Keratinocyte (primary cell): Measurements from ENCODE around the gene FAM53B. TPM values are rescaled to one million over a fixed set of nuclear protein-coding genes. Genes with fewer than 3 reads are reported as not detected.

ENCODE experiments used
- DNase-seq: peaks from one replicate; pipeline ENCODE4 v3.0.0-alpha.2; 2011; ENCODE audit warnings: low read depth, missing footprints, low spot score
- FAIRE-seq: peaks from 2 replicates; lab custom pipeline; 2011; peaks lifted over from hg19 to GRCh38; lab: Jason Lieb, UNC
- H2AFZ ChIP-seq: 2 replicates; pipeline ENCODE4 v1.6.0; 2012; ENCODE audit warnings: low read length, control low read depth, inconsistent platforms; ENCODE audit not compliant: control insufficient read depth
- H3K27ac ChIP-seq: 2 replicates; pipeline ENCODE4 v1.5.1; 2011; ENCODE audit warnings: low read length; ENCODE audit not compliant: control insufficient read depth, insufficient read depth
- H3K27me3 ChIP-seq: 3 replicates; pipeline ENCODE4 v1.6.0; 2011; ENCODE audit warnings: low read length; ENCODE audit not compliant: control insufficient read depth, insufficient read depth; ENCODE audit errors: extremely low read depth
- H3K36me3 ChIP-seq, 2 experiments: 2 replicates in 1 of 2; 3 replicates in 1 of 2; pipeline ENCODE4 v1.5.1; 2011; ENCODE audit warnings: low read length in 2 of 2, mild to moderate bottlenecking in 1 of 2; ENCODE audit not compliant: control insufficient read depth in 2 of 2, insufficient read depth in 2 of 2; ENCODE audit errors: extremely low read depth in 1 of 2
- H3K4me1 ChIP-seq: 3 replicates; pipeline ENCODE4 v1.5.1; 2011; ENCODE audit warnings: low read length; ENCODE audit not compliant: control insufficient read depth, insufficient read depth; ENCODE audit errors: extremely low read depth
- H3K4me2 ChIP-seq: 3 replicates; pipeline ENCODE4 v1.6.0; 2011; ENCODE audit warnings: low read depth, low read length; ENCODE audit not compliant: control insufficient read depth, insufficient read depth; ENCODE audit errors: extremely low read depth
- H3K4me3 ChIP-seq, 3 experiments: fragments of 200-600 bp in 1 of 3; sonication (generic) in 1 of 3; 2 replicates in 2 of 3; 3 replicates in 1 of 3; pipeline ENCODE4 v1.5.1; 2011 to 2016; ENCODE audit warnings: low read length in 3 of 3, mild to moderate bottlenecking in 3 of 3, control low read depth in 2 of 3, inconsistent platforms in 1 of 3, low read depth in 1 of 3, mixed read lengths in 1 of 3, mixed run types in 1 of 3, moderate library complexity in 1 of 3; ENCODE audit not compliant: control insufficient read depth in 2 of 3, insufficient read depth in 2 of 3; ENCODE audit errors: extremely low read depth in 1 of 3
- H3K79me2 ChIP-seq: 2 replicates; pipeline ENCODE4 v1.6.0; 2012; ENCODE audit warnings: low read length; ENCODE audit not compliant: control insufficient read depth, insufficient read depth
- H3K9ac ChIP-seq: 3 replicates; pipeline ENCODE4 v1.6.0; 2011; ENCODE audit warnings: low read length; ENCODE audit not compliant: control insufficient read depth, insufficient read depth; ENCODE audit errors: extremely low read depth
- H3K9me1 ChIP-seq: 3 replicates; pipeline ENCODE4 v1.6.0; 2011; ENCODE audit warnings: low read length; ENCODE audit not compliant: control insufficient read depth, insufficient read depth; ENCODE audit errors: extremely low read depth
- H3K9me3 ChIP-seq: 2 replicates; pipeline ENCODE4 v1.5.1; 2012; ENCODE audit warnings: low read depth, low read length; ENCODE audit not compliant: control insufficient read depth
- H4K20me1 ChIP-seq: 3 replicates; pipeline ENCODE4 v1.6.0; 2011; ENCODE audit warnings: low read length; ENCODE audit not compliant: control insufficient read depth, insufficient read depth; ENCODE audit errors: extremely low read depth
- EZH2 ChIP-seq: IDR thresholded peaks from one replicate; pipeline ENCODE4 v1.6.1; 2012; ENCODE audit warnings: inconsistent platforms, mild to moderate bottlenecking, low read length, moderate library complexity
- dilution Hi-C: fragments of 300-500 bp; cut with MboI; formaldehyde crosslinking; loops from one replicate; pipeline ENCODE4 v1.7.0; 2020; ENCODE audit warnings: low sequenced_read_pairs; ENCODE audit not compliant: extremely low pct_ligation_motif_present
- polyA plus RNA-seq, 5 experiments: library from polyadenylated mRNA; depleted of rRNA in 3 of 5; stranded (reverse) in 3 of 5; stranded (forward) in 1 of 5; unstranded in 1 of 5; fragments of >200 nt; gene quantifications; 1 replicate in 1 of 5; 2 replicates in 3 of 5; 3 replicates in 1 of 5; pipeline versions ENCODE4 v1.2.1 to v1.2.3, GENCODE V29; 2011 to 2012; ENCODE audit warnings: missing spikeins in 2 of 5, low read depth in 1 of 5, low replicate concordance in 1 of 5
- TF ChIP-seq, protein P1 (sequence below), 3 experiments: IDR thresholded peaks in 1 of 3; conservative IDR thresholded peaks in 1 of 3; optimal IDR thresholded peaks in 1 of 3; 2 replicates in 2 of 3; 3 replicates in 1 of 3; pipeline versions ENCODE3 to v1.5.1; 2011; ENCODE audit warnings: low read length in 3 of 3, mild to moderate bottlenecking in 3 of 3, moderate library complexity in 2 of 3, control low read depth in 1 of 3, inconsistent platforms in 1 of 3; ENCODE audit not compliant: insufficient read depth in 2 of 3; ENCODE audit errors: extremely low read depth in 1 of 3

FAM53B gene
- polyA plus RNA-seq, 1 donor (not counting 4 experiments of a cell fraction or from before 2014, with no cell fraction given), result 8.6 TPM

DNA sequence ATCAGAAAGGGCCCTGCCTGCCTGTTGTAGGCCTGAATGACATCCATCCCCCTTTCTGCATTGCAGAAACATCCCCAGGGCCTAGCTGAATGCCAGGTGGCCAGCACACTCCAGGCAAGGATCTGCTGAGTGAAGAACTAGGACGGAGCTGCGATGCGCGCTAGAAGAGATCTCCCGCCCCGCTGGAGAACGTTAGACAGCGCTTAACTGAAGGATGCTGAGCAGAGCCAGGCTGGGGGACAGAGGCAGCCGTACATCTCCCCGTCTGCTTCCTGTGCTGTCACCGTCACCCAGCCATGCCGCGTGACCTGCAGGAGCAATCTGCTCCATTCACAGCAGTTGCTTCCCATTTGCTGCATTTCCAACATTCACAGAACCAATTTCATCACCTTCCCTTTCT, 73.3 kb downstream of the FAM53B start:
- Histone ChIP-seq H3K9ac (no peak overlapping the region), H3K9me3 (no peaks in the 10 kb centered on the region), H3K27ac (no peak overlapping the region), H2AFZ (no peak overlapping the region), H3K79me2 (peaks cover 37% of the 10 kb centered on the region), H3K4me1 (peaks cover 5% of the 10 kb centered on the region), H3K4me2 (no peak overlapping the region), H3K9me1 (peaks cover 2% of the 10 kb centered on the region), H4K20me1 (peaks cover 6% of the 10 kb centered on the region), H3K27me3 (no peaks in the 10 kb centered on the region), H3K4me3 (no peak overlapping the region), H3K36me3 (peaks cover 5% of the 10 kb centered on the region in 2 experiments)
- TF ChIP-seq, protein P1, sequence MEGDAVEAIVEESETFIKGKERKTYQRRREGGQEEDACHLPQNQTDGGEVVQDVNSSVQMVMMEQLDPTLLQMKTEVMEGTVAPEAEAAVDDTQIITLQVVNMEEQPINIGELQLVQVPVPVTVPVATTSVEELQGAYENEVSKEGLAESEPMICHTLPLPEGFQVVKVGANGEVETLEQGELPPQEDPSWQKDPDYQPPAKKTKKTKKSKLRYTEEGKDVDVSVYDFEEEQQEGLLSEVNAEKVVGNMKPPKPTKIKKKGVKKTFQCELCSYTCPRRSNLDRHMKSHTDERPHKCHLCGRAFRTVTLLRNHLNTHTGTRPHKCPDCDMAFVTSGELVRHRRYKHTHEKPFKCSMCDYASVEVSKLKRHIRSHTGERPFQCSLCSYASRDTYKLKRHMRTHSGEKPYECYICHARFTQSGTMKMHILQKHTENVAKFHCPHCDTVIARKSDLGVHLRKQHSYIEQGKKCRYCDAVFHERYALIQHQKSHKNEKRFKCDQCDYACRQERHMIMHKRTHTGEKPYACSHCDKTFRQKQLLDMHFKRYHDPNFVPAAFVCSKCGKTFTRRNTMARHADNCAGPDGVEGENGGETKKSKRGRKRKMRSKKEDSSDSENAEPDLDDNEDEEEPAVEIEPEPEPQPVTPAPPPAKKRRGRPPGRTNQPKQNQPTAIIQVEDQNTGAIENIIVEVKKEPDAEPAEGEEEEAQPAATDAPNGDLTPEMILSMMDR (optimal IDR thresholded peaks at IDR 0.05 in 1 of 3, IDR thresholded peaks at IDR 0.05 in 1 of 3, conservative IDR thresholded peaks at IDR 0.05 in 1 of 3; ENCODE audit: extremely low read depth in 1 of 3, insufficient read depth in 2 of 3, low read length in 3 of 3), result no peak
- no peak for TF ChIP-seq EZH2
- FAIRE-seq (no peak), DNase-seq (no peak)
- dilution Hi-C loops, result no loop called here

DNA sequence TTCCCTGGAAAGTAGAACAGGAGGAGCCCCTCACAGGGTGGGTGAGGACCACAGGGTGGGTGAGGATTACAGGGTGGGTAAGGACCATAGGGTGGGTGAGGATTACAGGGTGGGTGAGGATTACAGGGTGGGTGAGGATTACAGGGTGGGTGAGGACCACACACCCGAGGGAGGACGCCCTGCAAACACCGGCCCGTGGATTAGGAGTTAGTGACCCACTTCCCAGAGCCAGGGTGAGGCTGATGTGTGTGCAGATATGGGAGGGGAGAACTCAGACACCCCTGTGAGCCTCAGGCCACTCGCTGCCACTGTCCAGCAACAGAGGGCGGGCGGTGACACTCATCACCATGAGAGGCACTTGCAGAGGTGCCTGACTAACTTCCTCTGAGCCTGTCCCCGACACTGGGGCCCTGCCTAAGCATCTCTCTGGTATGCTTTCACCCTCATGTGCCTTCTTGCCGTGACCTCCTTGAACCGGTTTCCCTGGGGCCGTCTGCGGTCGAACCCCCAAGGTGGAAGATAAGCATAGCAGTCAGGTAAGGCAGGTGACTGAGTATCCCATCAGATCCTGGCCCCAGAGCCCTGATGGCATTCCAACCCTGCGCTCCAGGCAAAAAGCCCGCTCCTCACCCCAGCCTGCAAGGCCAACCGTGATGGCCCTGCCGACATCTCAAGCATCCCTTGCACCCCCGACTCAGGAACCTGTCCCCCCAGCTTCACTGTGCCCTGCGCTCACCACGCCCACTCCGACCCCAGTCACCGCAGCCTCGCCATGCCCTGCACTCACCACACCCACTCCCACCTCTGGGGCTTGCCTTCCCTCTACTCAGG, 74.1 kb downstream of the FAM53B start:
- Histone ChIP-seq H3K27me3 (no peaks in the 10 kb centered on the region), H3K36me3 (peaks cover 3 to 5% of the 10 kb centered on the region in 2 experiments), H3K9me1 (peaks cover 2% of the 10 kb centered on the region), H3K4me1 (peaks cover 5% of the 10 kb centered on the region), H3K4me2 (no peak overlapping the region), H3K9ac (no peak overlapping the region), H3K79me2 (peaks cover 29% of the 10 kb centered on the region), H3K27ac (no peak overlapping the region), H3K9me3 (no peaks in the 10 kb centered on the region), H2AFZ (no peak overlapping the region), H4K20me1 (peaks cover 6% of the 10 kb centered on the region), H3K4me3 (no peak overlapping the region)
- dilution Hi-C loops, result no loop called here
- TF ChIP-seq, protein P1 (optimal IDR thresholded peaks at IDR 0.05 in 1 of 3, IDR thresholded peaks at IDR 0.05 in 1 of 3, conservative IDR thresholded peaks at IDR 0.05 in 1 of 3; ENCODE audit: extremely low read depth in 1 of 3, insufficient read depth in 2 of 3, low read length in 3 of 3), result no peak
- TF ChIP-seq EZH2, result no peak
- DNase-seq (no peak), FAIRE-seq (no peak)
